ACHN (cell line): ENCODE data around the gene CRX.
"Not testable (repeated sequence)": the region's sequence is repeated elsewhere in the genome, so short reads cannot be mapped to it uniquely, and the experiment has no call there.

Source experiments
- DNase-seq: peaks from one replicate; pipeline ENCODE4 v3.0.0-alpha.2; 2015
- in situ Hi-C: cut with HindIII; loops from 2 replicates; pipeline ENCODE4 v1.10.0; 2017; ENCODE audit warnings: low sequenced_read_pairs, low pct_ligation_motif_present, low pct_unique_long_range_greater_than_20kb

Gene CRX

GRCh38 chr19:47821460-47822020, at the start of gene CRX:
Gene CRX (plus strand): TSS chr19:47821937. CDS start chr19:47834444, 12,507 bp downstream.
- DNase-seq: no peak

GRCh38 chr19:47776568-47776967, 45.2 kb upstream of the CRX start:
- in situ Hi-C loops: no loop called here
- DNase-seq: no peak

More at GRCh38 chr19:47821460-47822020, at the start of gene CRX:
- in situ Hi-C loops: no loop called here

GRCh38 chr19:47777245-47778048, 44.3 kb upstream of the CRX start:
- in situ Hi-C loops, DNase-seq: not testable (repeated sequence)

- in situ Hi-C loops: no loop called here
- peak; percentile 54 for DNase-seq
Measured at GRCh38 chr19:47778049-47778953, 43.4 kb upstream of the CRX start, which contains the start of gene SELENOW. Gene SELENOW (plus strand): TSS chr19:47778703. CDS start chr19:47778786, 83 bp downstream.

- DNase-seq: no peak
- in situ Hi-C loops: no loop called here
Measured at GRCh38 chr19:47778954-47779351, 42.8 kb upstream of the CRX start.

- DNase-seq: no peak
- in situ Hi-C loops: no loop called here
Measured at GRCh38 chr19:47779524-47780214, 42.1 kb upstream of the CRX start.

GRCh38 chr19:47780215-47780551, 41.6 kb upstream of the CRX start:
- in situ Hi-C loops: no loop called here
- no peak for DNase-seq

GRCh38 chr19:47781590-47782262, 40.0 kb upstream of the CRX start:
- DNase-seq: no peak
- in situ Hi-C loops: no loop called here

- in situ Hi-C loops: no loop called here
- DNase-seq: no peak
Measured at GRCh38 chr19:47786566-47786965, 35.2 kb upstream of the CRX start.

GRCh38 chr19:47787307-47787706, 34.4 kb upstream of the CRX start:
- in situ Hi-C loops, DNase-seq: not testable (repeated sequence)

GRCh38 chr19:47789811-47790210, 31.9 kb upstream of the CRX start:
- DNase-seq, in situ Hi-C loops: not testable (repeated sequence)

- DNase-seq: peak; percentile 67
- in situ Hi-C loops: no loop called here
Measured at GRCh38 chr19:47790398-47790814, 31.3 kb upstream of the CRX start.

- in situ Hi-C loops: no loop called here
- no peak for DNase-seq
Measured at GRCh38 chr19:47792616-47793015, 29.1 kb upstream of the CRX start.

GRCh38 chr19:47794526-47794925, 27.2 kb upstream of the CRX start:
- in situ Hi-C loops: no loop called here

GRCh38 chr19:47796785-47797184, 25.0 kb upstream of the CRX start:
- in situ Hi-C loops: no loop called here

More at GRCh38 chr19:47794526-47794925, 27.2 kb upstream of the CRX start:
- no peak for DNase-seq

GRCh38 chr19:47797996-47798903, 23.5 kb upstream of the CRX start:
- in situ Hi-C loops: no loop called here

More at GRCh38 chr19:47796785-47797184, 25.0 kb upstream of the CRX start:
- no peak for DNase-seq

GRCh38 chr19:47798904-47799266, 22.9 kb upstream of the CRX start:
- in situ Hi-C loops: no loop called here

More at GRCh38 chr19:47797996-47798903, 23.5 kb upstream of the CRX start:
- no peak for DNase-seq

More at GRCh38 chr19:47798904-47799266, 22.9 kb upstream of the CRX start:
- DNase-seq: no peak
